Measurements from ENCODE around the gene LDLRAD3.

The LDLRAD3 gene

GRCh38 chr11:36228689-36229088, 284.8 kb downstream of the LDLRAD3 start:
- TF ChIP-seq, protein P1, sequence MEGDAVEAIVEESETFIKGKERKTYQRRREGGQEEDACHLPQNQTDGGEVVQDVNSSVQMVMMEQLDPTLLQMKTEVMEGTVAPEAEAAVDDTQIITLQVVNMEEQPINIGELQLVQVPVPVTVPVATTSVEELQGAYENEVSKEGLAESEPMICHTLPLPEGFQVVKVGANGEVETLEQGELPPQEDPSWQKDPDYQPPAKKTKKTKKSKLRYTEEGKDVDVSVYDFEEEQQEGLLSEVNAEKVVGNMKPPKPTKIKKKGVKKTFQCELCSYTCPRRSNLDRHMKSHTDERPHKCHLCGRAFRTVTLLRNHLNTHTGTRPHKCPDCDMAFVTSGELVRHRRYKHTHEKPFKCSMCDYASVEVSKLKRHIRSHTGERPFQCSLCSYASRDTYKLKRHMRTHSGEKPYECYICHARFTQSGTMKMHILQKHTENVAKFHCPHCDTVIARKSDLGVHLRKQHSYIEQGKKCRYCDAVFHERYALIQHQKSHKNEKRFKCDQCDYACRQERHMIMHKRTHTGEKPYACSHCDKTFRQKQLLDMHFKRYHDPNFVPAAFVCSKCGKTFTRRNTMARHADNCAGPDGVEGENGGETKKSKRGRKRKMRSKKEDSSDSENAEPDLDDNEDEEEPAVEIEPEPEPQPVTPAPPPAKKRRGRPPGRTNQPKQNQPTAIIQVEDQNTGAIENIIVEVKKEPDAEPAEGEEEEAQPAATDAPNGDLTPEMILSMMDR (IDR thresholded peaks at IDR 0.05; ENCODE audit: low read depth, low read length), result no peak
- no peak for DNase-seq (ENCODE audit: extremely low read depth, low read depth)

GRCh38 chr11:36229091-36229705, 285.3 kb downstream of the LDLRAD3 start:
- no peak for DNase-seq (ENCODE audit: extremely low read depth, low read depth)
- TF ChIP-seq, protein P1 (IDR thresholded peaks at IDR 0.05; ENCODE audit: low read depth, low read length), result no peak

DNA sequence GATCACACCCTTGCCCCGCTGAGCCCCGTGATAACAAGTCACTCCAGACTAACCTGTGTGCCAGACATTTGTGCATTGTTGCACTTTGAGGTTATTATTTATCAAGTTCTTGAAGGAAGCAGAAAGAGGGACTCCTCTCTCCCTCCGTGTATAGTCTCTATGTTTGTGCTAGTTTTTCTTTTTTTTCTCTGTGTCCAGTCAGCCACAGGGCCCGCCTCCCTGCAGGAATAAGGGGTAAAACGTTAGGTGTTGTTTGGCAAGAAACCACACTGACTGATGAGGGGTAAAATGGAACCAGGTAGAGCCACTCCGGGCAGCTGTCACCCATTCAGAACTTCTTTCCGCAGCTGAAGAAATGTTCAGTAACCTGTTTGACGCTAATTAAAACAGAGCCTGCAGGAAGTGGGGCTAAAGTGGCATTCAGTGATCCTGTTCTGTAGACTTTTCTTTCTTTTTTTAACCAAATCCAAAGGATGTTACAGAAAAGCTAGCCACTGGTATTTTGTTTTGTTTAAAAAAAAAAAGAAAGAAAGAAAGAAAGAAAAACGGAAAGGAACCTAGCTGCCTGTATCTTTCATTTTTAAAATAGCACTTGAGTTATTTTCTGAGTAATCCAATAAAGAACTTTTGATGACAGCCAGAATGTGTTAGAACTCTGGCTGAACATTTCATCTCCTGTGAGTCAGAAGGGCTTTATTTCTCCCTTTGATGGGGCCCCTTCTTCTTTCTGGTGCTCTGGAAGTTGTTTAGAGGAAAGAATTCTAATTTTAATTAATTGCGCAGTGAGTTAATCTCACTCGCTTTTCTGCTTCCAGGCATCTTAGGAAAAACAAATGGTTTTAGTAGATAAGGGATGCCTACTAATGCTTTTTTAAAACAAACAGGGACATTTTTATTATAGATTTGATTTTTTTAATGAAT, 287.2 kb downstream of the LDLRAD3 start:
- DNase-seq (ENCODE audit: extremely low read depth, low read depth), result no peak
- TF ChIP-seq, protein P1 (IDR thresholded peaks at IDR 0.05; ENCODE audit: low read depth, low read length), result no peak

DNA sequence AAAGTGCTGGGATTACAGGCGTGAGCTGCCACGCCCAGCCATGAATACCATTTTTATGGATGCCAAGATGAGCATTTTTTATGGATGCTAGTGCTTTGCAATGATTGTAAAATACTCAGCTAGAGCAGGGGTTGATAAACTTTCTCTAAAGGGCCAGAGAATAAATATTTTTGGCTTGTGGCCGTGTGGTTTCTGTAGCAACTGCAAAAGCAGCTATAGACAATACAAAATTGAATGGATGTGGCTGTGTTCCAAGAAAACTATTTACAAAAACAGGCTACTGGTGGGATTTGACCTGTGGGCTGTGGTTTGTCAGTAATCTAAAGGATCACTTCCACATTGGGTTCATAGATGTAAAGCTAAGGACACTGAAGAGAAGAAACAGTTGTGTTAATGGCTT, 289.3 kb downstream of the LDLRAD3 start:
- TF ChIP-seq, protein P1 (IDR thresholded peaks at IDR 0.05; ENCODE audit: low read depth, low read length), result no peak
- no peak for DNase-seq (ENCODE audit: extremely low read depth, low read depth)

DNA sequence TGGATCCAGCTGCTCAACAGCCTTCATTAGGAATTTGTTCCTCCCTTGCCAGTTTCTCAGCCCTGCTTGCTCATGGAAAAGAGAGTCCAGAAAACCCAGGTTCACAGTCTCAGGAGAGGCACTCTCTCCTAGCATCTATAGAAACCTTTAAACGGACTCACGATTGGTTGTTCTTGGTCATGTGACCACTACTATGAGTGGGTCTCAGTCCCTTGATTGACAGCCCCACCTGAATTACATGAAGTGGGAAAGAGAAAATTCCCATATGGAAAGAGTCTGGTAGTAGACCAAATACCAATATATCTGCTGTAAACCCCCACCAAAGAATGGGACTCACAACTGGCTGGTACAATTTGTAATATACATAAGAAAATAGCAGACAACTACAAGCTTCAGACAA, 291.0 kb downstream of the LDLRAD3 start:
- TF ChIP-seq, protein P1 (IDR thresholded peaks at IDR 0.05; ENCODE audit: low read depth, low read length), result no peak
- DNase-seq (ENCODE audit: extremely low read depth, low read depth), result no peak

DNA sequence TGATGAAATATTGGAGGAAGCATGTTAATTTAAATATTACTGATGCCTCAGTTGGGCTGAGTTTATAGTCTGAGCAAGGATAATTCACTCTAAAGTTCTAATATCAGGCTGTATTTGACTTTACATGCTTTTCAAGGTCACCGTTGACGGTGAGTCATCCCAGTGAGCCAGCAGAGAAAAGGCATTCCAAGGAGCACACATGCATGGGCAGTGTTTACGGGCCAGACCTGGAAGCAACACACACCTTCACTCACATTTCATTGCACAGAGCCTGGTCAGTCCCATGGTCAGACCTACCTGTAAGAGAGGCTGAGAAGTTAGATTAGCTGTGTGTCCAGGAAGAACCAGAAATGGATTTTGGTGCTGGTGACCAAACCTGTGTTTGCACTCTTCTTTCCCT, 291.9 kb downstream of the LDLRAD3 start:
- no peak for DNase-seq (ENCODE audit: extremely low read depth, low read depth)
- TF ChIP-seq, protein P1 (IDR thresholded peaks at IDR 0.05; ENCODE audit: low read depth, low read length), result no peak

- no peak for DNase-seq (ENCODE audit: extremely low read depth, low read depth)
- TF ChIP-seq, protein P1 (IDR thresholded peaks at IDR 0.05; ENCODE audit: low read depth, low read length), result no peak
These were observed 293.5 kb downstream of the LDLRAD3 start for GRCh38 chr11:36237391-36237790.
